NK-92 treated with Interleukin-12 subunit alpha and Interleukin-12 subunit beta, amount 100 ng/mL, for 24 hours (cell line): ENCODE measurements around the gene NEUROG3.

ENCODE experiments used
- DNase-seq: peaks from one replicate; lab custom pipeline; 2025; lab: John Stamatoyannopoulos, UW

The NEUROG3 gene

GRCh38 chr10:69573056-69573806 is at the start of gene NEUROG3:
Gene NEUROG3 (minus strand): TSS chr10:69573422. CDS start chr10:69573043, 379 bp downstream.
- DNase-seq = no peak

- no peak for DNase-seq
Observed at GRCh38 chr10:69620625-69621024, 47.4 kb upstream of the NEUROG3 start.

- DNase-seq = no peak
Observed at GRCh38 chr10:69619626-69620025, 46.4 kb upstream of the NEUROG3 start.

GRCh38 chr10:69618746-69619145 is 45.5 kb upstream of the NEUROG3 start:
- DNase-seq = no peak

GRCh38 chr10:69616358-69616757 is 43.1 kb upstream of the NEUROG3 start:
- no peak for DNase-seq

- DNase-seq = no peak
Observed at GRCh38 chr10:69614130-69614529, 40.9 kb upstream of the NEUROG3 start.

GRCh38 chr10:69612760-69613159 is 39.5 kb upstream of the NEUROG3 start:
- no peak for DNase-seq

- DNase-seq = no peak
Observed at GRCh38 chr10:69609077-69609476, 35.9 kb upstream of the NEUROG3 start.

- no peak for DNase-seq
Observed at GRCh38 chr10:69600761-69601330, 27.6 kb upstream of the NEUROG3 start.

- DNase-seq = no peak
Observed at GRCh38 chr10:69588358-69588757, 15.1 kb upstream of the NEUROG3 start.

GRCh38 chr10:69584624-69585023 is 11.4 kb upstream of the NEUROG3 start:
- no peak for DNase-seq

- no peak for DNase-seq
Observed at GRCh38 chr10:69583106-69583505, 9.9 kb upstream of the NEUROG3 start.

GRCh38 chr10:69580435-69580834 is 7.2 kb upstream of the NEUROG3 start:
- DNase-seq = no peak

- no peak for DNase-seq
Observed at GRCh38 chr10:69579464-69580060, 6.3 kb upstream of the NEUROG3 start.

- no peak for DNase-seq
Observed at GRCh38 chr10:69578508-69578991, 5.3 kb upstream of the NEUROG3 start.

GRCh38 chr10:69577268-69578232 is 4.3 kb upstream of the NEUROG3 start:
- no peak for DNase-seq

- DNase-seq = no peak
Observed at GRCh38 chr10:69576334-69577011, 3.3 kb upstream of the NEUROG3 start.

- DNase-seq = no peak
Observed at GRCh38 chr10:69575164-69575722, 2.0 kb upstream of the NEUROG3 start.

- no peak for DNase-seq
Observed at GRCh38 chr10:69574571-69574978, 1.4 kb upstream of the NEUROG3 start.

GRCh38 chr10:69572159-69573055 is 815 bp downstream of the NEUROG3 start:
- DNase-seq = no peak
